WTC11 (cell line): ENCODE measurements around the gene EXOC4. TPM values are rescaled to one million over a fixed set of nuclear protein-coding genes. Genes with fewer than 3 reads are reported as not detected.

Experiments used
- ATAC-seq: fragments of 200-7000 bp; cut with Tn5 transposase; 2 replicates; pipeline ENCODE4 v1.10.0; 2021; ENCODE audit warnings: mild to moderate bottlenecking, moderate library complexity
- CTCF ChIA-PET: fragments of 300-600 bp; sonication (Branson Sonifier 250); formaldehyde crosslinking; loops from one replicate; lab custom pipeline; 2021; ENCODE audit warnings: antibody characterized with exemption; lab: Charles Lee
- POLR2A ChIA-PET: fragments of 350-600 bp; sonication (Branson Sonifier 250); formaldehyde crosslinking; loops from one replicate; lab custom pipeline; 2021; ENCODE audit warnings: antibody characterized with exemption; lab: Charles Lee
- DNase-seq: peaks from one replicate; pipeline ENCODE4 v3.0.0; 2021; ENCODE audit warnings: low spot score
- H3K27ac Mint-ChIP-seq: 2 replicates; pipeline ENCODE4 v1.8.0; 2021; ENCODE audit warnings: mixed read lengths
- H3K27me3 Mint-ChIP-seq: 2 replicates; pipeline ENCODE4 v1.8.0; 2021; ENCODE audit warnings: low read depth, mild to moderate bottlenecking, moderate library complexity, mixed read lengths
- H3K36me3 Mint-ChIP-seq: 2 replicates; pipeline ENCODE4 v1.8.0; 2021; ENCODE audit warnings: mixed read lengths
- H3K4me1 Mint-ChIP-seq: 2 replicates; pipeline ENCODE4 v1.8.0; 2022; ENCODE audit warnings: mixed read lengths
- H3K4me3 Mint-ChIP-seq: 2 replicates; pipeline ENCODE4 v1.8.0; 2021; ENCODE audit warnings: mild to moderate bottlenecking, moderate library complexity, mixed read lengths
- H3K9me3 Mint-ChIP-seq: 2 replicates; pipeline ENCODE4 v1.8.0; 2021; ENCODE audit warnings: mixed read lengths
- ATF1 ChIP-seq: sonication (generic); formaldehyde crosslinking; IDR thresholded peaks from 2 replicates; pipeline ENCODE4 v1.8.1; 2023; ENCODE audit warnings: mild to moderate bottlenecking, moderate library complexity, missing genetic modification reagents
- ATF6 ChIP-seq: sonication (generic); formaldehyde crosslinking; IDR thresholded peaks from 2 replicates; pipeline ENCODE4 v1.8.1; 2023; ENCODE audit warnings: mild to moderate bottlenecking, missing genetic modification reagents
- CREM ChIP-seq: sonication (generic); formaldehyde crosslinking; IDR thresholded peaks from 2 replicates; pipeline ENCODE4 v1.8.1; 2022; ENCODE audit warnings: mild to moderate bottlenecking, missing genetic modification reagents, moderate library complexity
- GTF2I ChIP-seq: fragments of 250-450 bp; sonication (Bioruptor Pico); conservative IDR thresholded peaks from 2 replicates; pipeline ENCODE4 v1.4.0; 2021; ENCODE audit warnings: mild to moderate bottlenecking
- HMGXB4 ChIP-seq: sonication (generic); formaldehyde crosslinking; IDR thresholded peaks from 2 replicates; pipeline ENCODE4 v1.8.1; 2023; ENCODE audit warnings: mild to moderate bottlenecking, moderate library complexity, missing genetic modification reagents
- MAX ChIP-seq: sonication (generic); formaldehyde crosslinking; IDR thresholded peaks from 2 replicates; pipeline ENCODE4 v1.8.0; 2022; ENCODE audit warnings: mild to moderate bottlenecking, missing genetic modification reagents
- RORB ChIP-seq: fragments of 250-450 bp; sonication (Bioruptor Pico); IDR thresholded peaks from 2 replicates; pipeline ENCODE4 v1.9.0; 2021; ENCODE audit warnings: mild to moderate bottlenecking
- SOX15 ChIP-seq: fragments of 250-450 bp; sonication (Bioruptor Pico); IDR thresholded peaks from 2 replicates; pipeline ENCODE4 v1.9.0; 2021; ENCODE audit warnings: mild to moderate bottlenecking
- STAT6 ChIP-seq: sonication (generic); formaldehyde crosslinking; conservative IDR thresholded peaks from 2 replicates; pipeline ENCODE4 v1.8.1; 2023; ENCODE audit warnings: mild to moderate bottlenecking, low read depth, missing genetic modification reagents, moderate library complexity
- TCF7 ChIP-seq: sonication (generic); formaldehyde crosslinking; IDR thresholded peaks from 2 replicates; pipeline ENCODE4 v1.8.0; 2022; ENCODE audit warnings: mild to moderate bottlenecking, low read depth, missing genetic modification reagents, moderate library complexity
- TEAD4 ChIP-seq: sonication (generic); formaldehyde crosslinking; IDR thresholded peaks from 2 replicates; pipeline ENCODE4 v1.8.0; 2022; ENCODE audit warnings: mild to moderate bottlenecking, missing genetic modification reagents
- ZMAT4 ChIP-seq: fragments of 250-450 bp; sonication (Bioruptor Pico); IDR thresholded peaks from 2 replicates; pipeline ENCODE4 v1.9.0; 2021; ENCODE audit warnings: mild to moderate bottlenecking
- ZNF317 ChIP-seq: sonication (generic); formaldehyde crosslinking; IDR thresholded peaks from 2 replicates; pipeline ENCODE4 v1.8.1; 2023; ENCODE audit warnings: low read depth, mild to moderate bottlenecking, moderate library complexity, missing genetic modification reagents, borderline replicate concordance
- ZNF532 ChIP-seq: fragments of 250-450 bp; sonication (Bioruptor Pico); IDR thresholded peaks from 2 replicates; pipeline ENCODE4 v1.9.0; 2021; ENCODE audit warnings: mild to moderate bottlenecking, borderline replicate concordance
- total RNA-seq: library from RNA; stranded (reverse); gene quantifications from 3 replicates; pipeline ENCODE4 v1.2.3, GENCODE V29; 2021

The EXOC4 gene
- total RNA-seq, 1 experiment from 2014 or later = 62.0 TPM

- peaks cover 17% of the 10 kb centered on the region for H3K4me1 Mint-ChIP-seq
- TF ChIP-seq SOX15 (CRISPR knock-in tag) (no peak), ATF6 (CRISPR knock-in tag) (no peak), STAT6 (CRISPR knock-in tag) (no peak), RORB (CRISPR knock-in tag) (no peak), ZNF532 (CRISPR knock-in tag) (no peak), TCF7 (CRISPR knock-in tag) (no peak), ZNF317 (no peak), ZMAT4 (CRISPR knock-in tag) (no peak), ATF1 (no peak), GTF2I (CRISPR knock-in tag) (no peak), TEAD4 (CRISPR knock-in tag) (no peak), MAX (no peak), HMGXB4 (CRISPR knock-in tag) (no peak), CREM (CRISPR knock-in tag) (no peak)
- H3K4me3 Mint-ChIP-seq = no peak overlapping the region
- no peak for ATAC-seq
- H3K27me3 Mint-ChIP-seq = no peaks in the 10 kb centered on the region
- H3K9me3 Mint-ChIP-seq = no peaks in the 10 kb centered on the region
- no peaks in the 10 kb centered on the region for H3K36me3 Mint-ChIP-seq
- H3K27ac Mint-ChIP-seq = no peak overlapping the region
- ChIA-PET POLR2A (no interaction called here), CTCF (no interaction called here)
- DNase-seq = no peak
Measured at GRCh38 chr7:133727476-133728214, 474.8 kb downstream of the EXOC4 start.
